SIG-M5 treated with dmso at 0.1 percent for 504 hours (cell line): ENCODE data around the gene CPA3.

Source experiments
- DNase-seq: peaks from one replicate; lab custom pipeline; 2025; ENCODE audit not compliant: unreplicated experiment; lab: John Stamatoyannopoulos, UW

The CPA3 gene

DNA sequence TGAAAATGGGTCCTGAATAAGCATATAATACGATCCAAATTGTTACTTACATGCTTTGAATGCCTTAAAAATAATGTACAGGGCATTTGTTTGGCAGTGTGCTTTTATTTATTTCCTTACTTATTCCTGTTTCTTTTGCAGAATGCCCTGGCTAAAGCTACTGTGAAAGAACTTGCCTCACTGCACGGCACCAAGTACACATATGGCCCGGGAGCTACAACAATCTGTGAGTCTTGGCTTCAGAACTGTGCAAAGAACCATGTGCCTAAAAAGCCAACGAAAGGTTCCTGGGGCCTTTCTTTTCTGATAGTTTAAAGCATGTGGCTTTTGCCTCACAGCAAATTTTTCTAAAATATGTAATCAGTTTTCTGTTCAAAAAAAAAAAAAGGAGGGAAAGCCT, 7.8 kb upstream of the CPA3 start:
- DNase-seq: no peak

DNA sequence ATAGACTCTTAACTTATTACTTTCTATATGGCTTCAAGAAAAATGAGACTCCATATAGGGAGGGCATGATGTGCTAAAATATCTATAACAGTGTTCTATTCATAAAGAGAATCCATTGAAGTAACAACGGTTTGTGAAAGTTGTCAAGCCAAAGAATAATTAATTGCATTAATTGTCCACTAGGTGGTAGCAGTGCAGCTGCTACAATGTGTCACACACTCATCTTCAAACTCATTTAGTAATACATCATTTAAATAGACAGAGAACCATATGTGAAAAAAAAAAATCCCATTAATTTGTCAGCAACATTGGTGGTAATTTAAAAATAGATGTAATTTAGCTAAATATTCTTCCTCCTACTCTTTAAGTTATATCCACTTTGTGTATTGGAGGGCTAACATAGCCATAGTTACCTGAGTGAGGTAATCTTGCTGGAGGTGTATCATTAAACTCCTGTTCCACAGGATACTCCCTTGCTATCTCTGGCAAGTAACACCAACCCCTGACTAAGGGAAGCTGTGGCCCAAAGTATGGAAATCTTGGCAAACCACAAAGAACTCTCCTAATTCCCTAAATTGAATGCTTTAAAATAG, 3.7 kb upstream of the CPA3 start:
- DNase-seq: peak; percentile 57

DNA sequence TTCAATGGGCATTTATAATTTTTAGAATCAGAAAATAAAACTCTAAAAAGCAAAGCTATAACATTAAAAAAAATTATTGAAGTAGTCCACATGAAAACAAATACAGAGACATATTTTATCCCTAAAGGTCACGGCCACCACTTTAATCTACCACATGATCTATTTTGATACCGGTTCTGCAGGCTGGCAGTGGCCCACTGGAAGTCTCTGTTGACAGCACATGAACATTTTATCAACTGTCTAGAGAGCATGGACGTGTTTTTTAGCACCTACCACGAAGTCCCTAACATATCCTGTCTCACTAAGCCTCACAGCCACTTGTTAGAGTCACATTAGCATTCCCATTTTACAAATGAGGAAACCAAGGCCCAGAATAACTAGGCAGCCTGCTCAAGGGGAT, 1.8 kb upstream of the CPA3 start:
- no peak for DNase-seq

DNA sequence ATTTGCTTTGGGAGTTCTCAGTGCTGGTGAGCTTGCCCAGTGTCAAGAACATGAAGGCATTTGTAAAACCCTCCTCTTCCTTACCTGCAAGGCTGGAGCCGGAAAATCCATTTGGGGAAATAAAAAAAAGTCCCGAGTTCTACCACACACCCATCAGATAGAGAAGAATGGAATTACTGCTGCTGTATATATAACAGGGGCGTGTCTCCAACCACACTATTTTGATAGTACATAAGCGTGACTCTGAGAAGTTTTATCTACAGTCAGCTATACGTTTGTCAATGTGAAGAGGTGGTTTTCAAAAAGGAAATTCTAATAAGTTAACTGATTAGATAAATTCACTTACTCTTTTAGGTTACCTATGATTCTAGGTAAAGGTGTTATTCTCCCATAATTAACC, 1.3 kb upstream of the CPA3 start:
- no peak for DNase-seq

DNA sequence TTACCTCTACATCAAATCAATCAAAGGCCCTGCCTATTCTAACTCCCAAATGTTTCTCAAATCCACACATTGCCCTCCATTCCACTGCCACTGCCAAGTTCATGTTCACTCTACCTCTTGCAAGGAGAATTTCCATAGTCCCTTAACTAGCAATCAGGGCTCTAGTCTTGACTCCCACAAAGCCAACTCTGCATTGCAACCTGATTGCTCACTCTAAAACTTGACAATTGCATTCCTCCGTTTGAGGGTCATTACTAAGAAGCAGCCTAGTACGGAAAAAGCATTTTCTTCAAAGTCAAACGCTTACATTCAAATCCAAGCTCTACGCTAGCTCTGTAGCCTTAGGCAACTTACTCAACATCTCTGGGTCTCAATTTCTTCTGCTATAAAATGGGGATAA, 1.2 kb downstream of the CPA3 start:
- no peak for DNase-seq

DNA sequence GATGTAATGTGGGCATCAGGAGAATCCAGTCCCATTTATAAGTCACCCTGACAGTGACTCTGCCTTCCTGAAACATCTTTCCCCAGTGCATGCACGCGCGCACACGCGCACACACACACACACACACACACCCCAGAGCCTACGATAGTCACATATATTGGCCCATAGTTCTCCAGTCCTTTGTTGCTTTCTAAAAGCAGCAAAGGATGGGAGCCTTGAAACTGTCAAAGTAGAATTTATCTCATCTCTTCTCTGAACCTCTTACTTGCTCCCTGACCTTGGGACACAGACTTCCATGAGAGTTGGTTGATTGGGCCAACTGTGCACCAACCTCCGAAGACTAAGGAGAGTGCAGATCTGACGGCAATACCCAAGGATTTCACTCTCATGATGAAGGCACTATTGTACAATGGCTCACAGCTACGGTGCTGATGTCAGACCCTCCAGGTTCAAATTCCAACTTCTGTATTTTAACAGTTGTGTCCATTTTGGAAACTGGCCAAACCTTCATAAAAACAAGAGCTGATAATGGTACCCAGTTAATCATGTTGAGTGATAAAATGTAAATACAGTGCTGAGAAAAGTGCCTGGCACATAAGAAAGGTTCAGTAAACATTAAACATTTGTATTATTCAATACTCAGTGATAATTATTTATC, 8.3 kb downstream of the CPA3 start:
- no peak for DNase-seq

DNA sequence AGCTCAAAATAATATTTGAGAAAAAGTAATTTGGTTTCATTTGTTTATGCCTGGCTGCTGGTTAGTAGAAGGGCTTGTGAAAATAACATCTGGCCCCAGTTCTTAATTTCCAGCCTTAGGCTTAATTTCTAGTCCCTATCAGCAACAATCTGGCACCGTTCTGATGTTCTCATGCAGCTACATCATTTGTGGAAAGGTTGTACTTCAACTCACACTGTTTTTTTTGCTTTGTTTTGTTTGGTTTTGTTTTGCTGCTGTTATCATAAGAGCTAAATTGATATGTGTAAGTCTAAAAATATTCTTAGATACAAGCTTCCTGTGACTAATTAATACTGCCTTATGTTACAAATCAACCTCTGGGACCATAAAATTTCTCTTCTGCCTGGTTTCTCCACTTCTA, 8.9 kb downstream of the CPA3 start:
- no peak for DNase-seq

DNA sequence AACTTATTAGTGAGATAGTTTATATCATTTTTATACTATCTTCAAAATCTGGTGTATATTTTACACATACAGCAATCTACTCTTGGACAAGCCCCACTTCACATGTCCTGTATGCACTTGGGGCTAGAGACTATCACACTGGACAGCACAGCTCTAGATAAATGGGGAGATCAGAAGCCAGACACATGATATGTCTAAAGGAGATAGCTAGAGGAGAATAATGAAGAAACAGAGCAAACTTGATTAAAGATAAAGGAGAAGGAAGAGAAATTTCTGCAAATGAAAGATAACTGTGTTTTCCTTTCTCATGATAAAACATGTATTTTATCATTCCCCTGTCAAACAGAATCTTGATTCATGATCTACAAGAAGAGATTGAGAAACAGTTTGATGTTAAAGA, 13.0 kb downstream of the CPA3 start:
- DNase-seq: no peak

DNA sequence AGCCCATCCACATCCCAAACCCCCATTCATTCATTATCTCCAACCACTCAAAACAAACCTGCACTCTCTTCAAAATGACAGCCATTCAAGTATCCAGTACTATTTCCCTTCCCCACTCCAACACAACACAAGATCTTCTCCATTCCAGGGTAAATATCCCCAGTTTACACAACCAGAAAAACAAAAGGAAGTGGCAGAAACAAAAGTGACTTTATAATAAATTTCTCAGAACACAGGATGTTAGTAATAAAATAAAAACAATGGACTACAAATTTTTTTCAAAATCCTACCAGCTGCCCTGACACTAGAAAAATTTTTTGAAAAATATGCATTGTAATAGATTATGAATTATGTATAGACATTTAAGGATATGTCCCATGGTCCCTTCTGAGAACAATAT, 14.2 kb downstream of the CPA3 start:
- DNase-seq: no peak

DNA sequence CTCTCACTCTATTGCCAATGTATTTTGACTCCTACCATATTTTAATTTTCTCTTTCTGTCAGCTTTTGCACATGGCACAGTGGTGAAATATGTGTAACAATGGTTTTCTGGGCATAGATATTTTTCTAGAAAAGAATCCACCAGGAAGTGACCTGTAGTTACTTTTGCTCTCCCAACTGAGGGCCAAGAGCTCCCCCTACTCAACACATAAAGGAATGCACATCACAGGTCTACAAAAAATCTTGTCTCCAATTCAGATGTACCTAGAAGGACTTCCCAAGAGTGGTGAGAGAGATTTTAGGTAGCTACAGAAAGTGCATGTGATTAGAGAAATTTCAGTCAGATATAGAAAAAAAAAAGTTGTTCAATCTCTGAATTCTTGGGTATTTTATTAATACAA, 15.6 kb downstream of the CPA3 start:
- peak; percentile 21 for DNase-seq

DNA sequence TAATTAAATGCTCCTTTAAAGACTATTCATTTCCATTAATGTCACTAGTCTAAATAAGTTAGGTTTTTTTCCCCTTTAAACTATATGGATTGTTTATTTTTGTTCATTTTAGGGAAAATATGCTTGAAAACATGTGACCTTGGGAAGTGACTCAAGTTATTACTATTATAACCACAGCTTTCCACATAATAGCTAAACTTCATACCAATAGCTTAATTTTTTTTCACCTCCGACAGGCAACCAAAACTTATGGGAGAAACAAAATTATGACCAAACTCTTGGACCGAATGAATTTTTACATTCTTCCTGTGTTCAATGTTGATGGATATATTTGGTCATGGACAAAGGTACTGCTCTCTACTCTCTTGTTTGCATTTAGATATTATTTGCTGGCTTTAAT, 16.2 kb downstream of the CPA3 start:
- DNase-seq: no peak

DNA sequence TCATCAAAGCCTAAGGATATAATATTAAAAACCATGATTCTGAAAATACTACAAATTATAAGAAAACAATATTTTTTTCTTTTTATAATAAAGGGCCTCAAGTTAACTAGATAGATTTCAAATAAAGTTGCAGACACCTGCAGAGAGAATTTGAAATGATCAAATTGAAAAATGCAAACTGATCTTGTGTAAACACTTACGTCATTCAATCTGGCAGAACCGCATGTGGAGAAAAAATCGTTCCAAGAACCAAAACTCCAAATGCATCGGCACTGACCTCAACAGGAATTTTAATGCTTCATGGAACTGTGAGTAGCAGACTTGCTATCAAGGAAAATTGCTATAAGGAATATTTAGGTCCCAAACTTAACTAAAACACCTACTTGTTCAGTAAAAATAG, 17.2 kb downstream of the CPA3 start:
- DNase-seq: no peak

DNA sequence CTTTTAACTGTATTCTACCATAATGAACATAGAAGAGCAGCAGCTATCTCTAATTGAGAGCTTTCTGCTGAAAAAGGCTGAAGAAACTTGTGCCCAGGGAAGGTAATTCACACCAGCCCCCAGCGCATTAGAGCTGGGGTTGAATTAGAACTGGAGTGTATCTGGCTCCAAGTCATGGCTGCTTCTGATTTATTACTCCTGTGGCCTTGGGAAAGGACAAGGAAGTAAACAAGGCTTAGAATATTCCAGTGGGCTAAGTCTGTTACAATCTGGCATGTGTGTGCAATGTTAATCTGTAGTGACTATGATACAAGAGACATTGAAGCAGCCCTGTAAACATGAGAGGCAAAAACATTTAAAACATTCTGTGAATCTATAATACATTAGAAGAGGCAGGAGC, 18.1 kb downstream of the CPA3 start:
- DNase-seq: no peak

DNA sequence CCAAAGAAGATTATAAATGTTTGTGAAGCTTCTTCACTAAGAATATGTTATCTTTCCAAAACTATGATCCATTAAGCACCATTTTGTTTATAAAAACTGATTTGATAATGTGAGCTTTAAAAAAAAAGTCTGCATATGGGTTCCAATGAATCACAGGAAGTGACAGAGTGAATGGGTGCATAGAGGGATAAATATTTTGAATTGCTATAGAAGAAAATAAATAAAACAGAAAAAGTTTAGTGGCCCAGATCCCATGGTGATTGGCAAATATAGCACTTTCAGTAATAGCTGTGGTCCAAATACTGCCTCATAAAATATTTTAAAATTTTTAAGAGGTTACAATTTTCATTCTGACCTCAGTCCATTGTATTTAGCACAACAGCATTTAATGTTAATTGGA, 19.2 kb downstream of the CPA3 start:
- DNase-seq: no peak

DNA sequence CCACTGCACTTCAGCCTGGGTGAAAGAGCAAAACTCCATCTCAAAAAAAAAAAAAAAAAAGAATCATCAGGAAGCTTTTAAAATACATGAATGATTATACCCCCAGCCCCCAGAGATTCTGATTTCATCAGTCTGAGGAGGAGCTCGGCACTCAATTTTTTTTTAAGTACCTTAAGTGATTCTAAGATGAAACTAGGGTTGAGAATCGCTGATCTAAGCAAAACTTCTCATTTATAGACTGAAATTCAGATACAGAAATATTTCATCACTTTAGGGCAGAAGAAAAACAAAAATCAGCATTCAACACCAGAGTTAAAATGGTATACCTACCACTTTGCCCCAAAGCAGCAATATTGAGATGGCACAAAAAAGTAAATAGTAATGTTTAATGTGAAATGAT, 24.7 kb downstream of the CPA3 start:
- DNase-seq: no peak

DNA sequence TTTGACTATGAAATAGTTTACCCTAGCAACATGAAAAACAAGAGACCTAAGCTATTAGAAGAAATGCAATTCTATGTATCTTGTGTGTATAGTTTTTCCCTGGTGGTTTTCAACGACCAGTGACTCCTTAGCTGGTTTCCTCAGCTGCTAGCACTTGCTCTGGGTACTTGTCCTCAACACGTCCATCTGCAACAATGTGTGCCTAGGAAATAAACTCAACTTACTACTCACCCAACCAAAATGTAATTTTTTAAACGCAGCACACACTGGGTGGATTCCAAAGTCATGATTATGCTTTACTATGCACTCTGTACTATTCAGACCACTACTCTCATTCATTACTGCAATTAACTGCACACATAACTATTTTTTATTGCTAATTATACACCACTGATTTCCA, 31.0 kb downstream of the CPA3 start:
- DNase-seq: no peak

DNA sequence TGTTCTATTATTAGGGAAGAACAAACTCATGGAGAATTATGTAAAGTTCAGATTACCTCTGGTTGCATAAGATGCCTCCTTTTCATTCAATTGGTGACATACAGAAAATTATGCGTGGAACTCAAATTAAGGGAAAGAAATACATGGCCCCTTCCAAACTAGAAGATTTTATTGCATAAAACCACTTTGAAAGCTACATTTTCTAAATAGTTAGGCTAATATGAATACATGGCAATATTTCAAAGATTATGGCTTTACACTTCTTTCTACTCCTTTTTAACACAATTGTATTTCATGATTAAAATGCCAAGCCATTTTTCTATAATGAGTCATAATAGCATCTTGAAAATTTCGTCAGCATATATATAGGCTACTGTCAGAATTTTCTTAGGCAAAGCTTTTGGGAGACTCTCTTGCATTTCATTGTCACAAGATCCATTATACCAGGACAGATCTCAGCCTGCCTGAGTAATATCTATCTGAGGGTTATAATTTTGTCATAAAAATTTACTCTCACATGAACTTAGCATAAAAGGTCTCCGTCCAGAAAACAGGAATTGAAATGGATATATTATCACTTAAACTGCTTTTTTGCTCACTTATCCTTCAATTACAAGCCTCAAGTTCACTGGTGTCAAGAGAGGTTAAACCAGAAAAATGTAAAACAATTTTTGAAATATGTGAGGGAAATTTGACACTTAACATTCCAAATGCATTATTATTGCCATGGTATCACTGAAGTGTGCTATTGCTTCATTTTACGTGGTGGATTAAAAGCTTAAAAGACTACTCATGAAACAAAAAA, 37.1 kb downstream of the CPA3 start:
- no peak for DNase-seq

DNA sequence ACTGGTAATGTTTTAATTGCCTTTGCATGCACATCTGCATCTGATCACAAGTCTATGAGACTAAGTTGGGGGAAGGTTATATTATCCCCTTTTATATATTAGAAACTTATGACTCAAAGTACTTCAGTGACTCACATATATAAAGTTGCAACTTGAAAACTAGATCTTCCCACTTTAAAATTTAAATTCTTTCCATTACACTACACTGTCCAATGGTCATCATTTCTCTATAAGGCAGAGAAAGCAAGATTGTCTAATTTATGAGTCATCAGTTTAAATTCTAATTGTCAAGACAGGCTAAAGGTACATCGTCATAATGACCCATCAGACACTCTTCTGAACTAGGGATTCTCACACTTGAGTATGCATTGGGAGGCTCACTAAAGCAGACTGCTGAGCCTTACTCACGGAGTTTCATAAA, 37.9 kb downstream of the CPA3 start:
- DNase-seq: no peak

DNA sequence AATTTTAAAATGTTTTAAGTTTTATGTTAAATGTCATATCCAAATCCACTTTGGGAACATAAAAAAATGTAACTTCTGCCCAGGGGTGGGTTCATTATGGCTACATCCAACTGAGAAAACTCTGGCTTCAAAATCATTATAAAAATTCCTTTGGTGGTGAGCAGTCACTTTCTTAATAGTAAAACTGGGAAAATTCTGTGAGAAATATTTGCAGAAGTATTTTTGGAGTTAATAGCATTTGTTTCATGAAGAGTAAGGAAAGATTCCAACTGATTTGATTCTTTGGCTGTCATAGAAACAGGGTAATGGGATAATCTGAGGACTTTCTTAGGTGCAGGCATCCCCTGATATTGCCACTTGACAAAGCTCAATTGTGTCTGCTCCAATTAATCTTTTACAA, 38.8 kb downstream of the CPA3 start:
- DNase-seq: no peak

DNA sequence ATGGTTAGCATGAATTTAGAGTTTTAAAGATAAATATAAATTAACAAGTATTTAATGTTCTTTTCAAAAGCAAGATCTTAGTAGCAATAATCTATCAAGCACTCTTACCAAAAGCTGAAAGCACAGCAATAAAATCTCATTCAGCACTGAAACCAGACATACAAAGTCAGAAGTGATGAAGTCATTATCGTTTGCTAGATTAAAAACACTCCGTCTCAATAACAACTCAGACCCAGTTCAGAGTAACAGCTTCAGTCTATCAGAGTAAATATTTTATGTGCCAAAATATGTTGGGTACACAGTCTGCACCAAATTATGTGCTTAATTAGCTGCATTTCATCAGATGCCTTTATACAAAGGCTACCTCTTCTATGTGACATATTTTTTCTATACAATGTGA, 41.6 kb downstream of the CPA3 start:
- no peak for DNase-seq

DNA sequence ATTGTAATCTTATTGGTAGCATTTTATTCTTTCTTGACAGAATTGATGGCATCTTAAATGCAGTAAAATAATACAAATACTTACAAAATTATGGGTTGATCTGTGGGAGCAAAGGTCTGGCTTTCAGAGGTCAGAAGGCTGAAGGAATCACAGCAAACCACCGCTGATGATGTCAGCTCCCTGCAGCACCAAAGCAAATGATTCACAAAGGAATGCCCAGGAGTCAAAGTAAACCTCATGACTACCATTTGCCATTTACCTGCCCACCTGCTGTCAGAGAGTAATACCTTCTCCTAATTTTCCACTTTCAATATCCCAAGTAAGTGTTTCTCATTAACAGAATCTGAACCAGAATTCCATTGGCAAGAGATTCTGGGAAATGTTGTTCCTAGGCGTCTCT, 46.1 kb downstream of the CPA3 start:
- DNase-seq: no peak

DNA sequence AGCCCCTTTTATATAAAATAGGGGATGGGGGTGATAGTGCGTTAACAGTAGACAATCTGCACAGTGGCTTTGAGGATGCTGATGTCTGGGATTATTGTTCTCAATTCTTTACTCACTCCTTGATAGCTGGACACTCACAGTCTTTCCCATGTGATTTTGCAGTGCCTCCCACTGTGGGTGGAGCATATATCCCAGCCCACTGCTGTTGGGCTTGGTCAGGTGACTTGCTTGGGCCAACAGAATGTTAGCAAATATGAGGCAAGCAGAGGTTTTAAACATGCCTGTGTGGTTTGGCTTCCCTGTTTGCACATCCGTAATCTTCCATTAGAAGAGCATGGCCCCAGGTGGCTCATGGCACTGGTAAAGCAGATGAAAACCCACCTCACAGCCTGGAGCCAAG, 46.5 kb downstream of the CPA3 start:
- DNase-seq: no peak
